Panc1 (cell line): ENCODE data around the gene TBKBP1. TPM values are rescaled to one million over a fixed set of nuclear protein-coding genes. Genes with fewer than 3 reads are reported as not detected.

Source experiments
- ATAC-seq: fragments of 200-7000 bp; cut with Tn5 transposase; 2 replicates; pipeline ENCODE4 v1.9.1; 2020; ENCODE audit warnings: mild to moderate bottlenecking, moderate library complexity
- BruUV-seq: library from RNA; stranded (reverse); fragments of 400-500 nt; replicated peaks from 2 replicates; lab custom pipeline; 2021; lab: Mats Ljungman, UMichigan
- CTCF ChIA-PET: fragments of 300-600 bp; sonication (Branson Sonifier 250); formaldehyde crosslinking; loops from one replicate; lab custom pipeline; 2022; ENCODE audit warnings: antibody characterized with exemption; lab: Charles Lee
- POLR2A ChIA-PET: fragments of 300-600 bp; sonication (Branson Sonifier 250); formaldehyde crosslinking; loops from one replicate; lab custom pipeline; 2022; ENCODE audit warnings: antibody characterized with exemption; lab: Charles Lee
- DNase-seq: peaks from one replicate; pipeline ENCODE4 v3.0.0-alpha.2; 2010; ENCODE audit warnings: low read depth, low spot score
- H3K27ac ChIP-seq: 2 replicates; pipeline ENCODE4 v1.5.1; 2011; ENCODE audit warnings: mild to moderate bottlenecking, low read length, inconsistent platforms
- H3K27me3 ChIP-seq: fragments of 200-500 bp; sonication (Bioruptor generic); 2 replicates; pipeline ENCODE4 v1.6.0; 2014; ENCODE audit warnings: low read length, inconsistent platforms; ENCODE audit not compliant: control insufficient read depth, insufficient read depth
- H3K36me3 ChIP-seq: fragments of 200-500 bp; sonication (Bioruptor generic); 2 replicates; pipeline ENCODE4 v1.5.1; 2014; ENCODE audit warnings: inconsistent platforms, mild to moderate bottlenecking, low read length, moderate library complexity; ENCODE audit not compliant: control insufficient read depth, insufficient read depth
- H3K4me1 ChIP-seq: 2 replicates; pipeline ENCODE4 v1.5.1; 2011; ENCODE audit warnings: inconsistent platforms, mild to moderate bottlenecking, low read length, moderate library complexity; ENCODE audit not compliant: control insufficient read depth, insufficient read depth
- H3K4me3 ChIP-seq, 2 experiments: 2 replicates each; pipeline ENCODE4 v1.5.1; 2011 to 2012; ENCODE audit warnings: low read depth in 2 of 2, low read length in 2 of 2, mild to moderate bottlenecking in 2 of 2, inconsistent platforms in 1 of 2, moderate library complexity in 1 of 2
- H3K9me3 ChIP-seq: fragments of 200-500 bp; sonication (Bioruptor generic); 2 replicates; pipeline ENCODE4 v1.5.1; 2014; ENCODE audit warnings: low read depth, mild to moderate bottlenecking, inconsistent platforms, low read length, moderate library complexity; ENCODE audit not compliant: control insufficient read depth, insufficient read depth
- CTCF ChIP-seq: fragments of 450-650 bp; IDR thresholded peaks from 2 replicates; pipeline ENCODE4 v1.5.1; 2017; ENCODE audit warnings: mild to moderate bottlenecking
- POLR2AphosphoS5 ChIP-seq: IDR thresholded peaks from 2 replicates; pipeline ENCODE4 v1.6.1; 2012; ENCODE audit warnings: mild to moderate bottlenecking, low read depth, low read length, moderate library complexity
- SIN3A ChIP-seq: IDR thresholded peaks from 2 replicates; pipeline ENCODE4 v1.6.1; 2012; ENCODE audit warnings: low read depth, mild to moderate bottlenecking, low read length, moderate library complexity, borderline replicate concordance; ENCODE audit not compliant: insufficient read depth
- TCF7L2 ChIP-seq: IDR thresholded peaks from 2 replicates; pipeline ENCODE4 v1.6.1; 2011; ENCODE audit warnings: mild to moderate bottlenecking, low read depth, low read length, inconsistent platforms
- in situ Hi-C: cut with HindIII; loops from 2 replicates; pipeline ENCODE4 v1.10.0; 2016; ENCODE audit warnings: low sequenced_read_pairs, low pct_unique_long_range_greater_than_20kb
- intact Hi-C: fragments of 100-400 bp; cut with micrococcal nuclease; formaldehyde crosslinking; loops from one replicate; pipeline ENCODE4 v1.10.0; 2022; ENCODE audit not compliant: unreplicated experiment
- total RNA-seq: library from RNA; stranded (reverse); gene quantifications from one replicate; pipeline ENCODE4 v1.2.1, GENCODE V29; 2021; ENCODE audit not compliant: unreplicated experiment
- TF ChIP-seq, protein P1 (sequence below), 2 experiments: IDR thresholded peaks; 2 replicates each; pipeline ENCODE4 v1.6.1; 2011 to 2012; ENCODE audit warnings: low read depth in 2 of 2, control low read depth in 1 of 2, low read length in 1 of 2, mild to moderate bottlenecking in 1 of 2, moderate library complexity in 1 of 2; ENCODE audit not compliant: insufficient read depth in 1 of 2

TBKBP1 gene
- total RNA-seq, 1 experiment from 2014 or later: 12.0 TPM

GRCh38 chr17:47760409-47761140 lies 66.6 kb downstream of the TBKBP1 start:
- no TSS peak for BruUV-seq
- TF ChIP-seq SIN3A: no peak
- no peak for TF ChIP-seq TCF7L2
- no peak for TF ChIP-seq POLR2AphosphoS5
- no peak for TF ChIP-seq CTCF
- TF ChIP-seq, protein P1, sequence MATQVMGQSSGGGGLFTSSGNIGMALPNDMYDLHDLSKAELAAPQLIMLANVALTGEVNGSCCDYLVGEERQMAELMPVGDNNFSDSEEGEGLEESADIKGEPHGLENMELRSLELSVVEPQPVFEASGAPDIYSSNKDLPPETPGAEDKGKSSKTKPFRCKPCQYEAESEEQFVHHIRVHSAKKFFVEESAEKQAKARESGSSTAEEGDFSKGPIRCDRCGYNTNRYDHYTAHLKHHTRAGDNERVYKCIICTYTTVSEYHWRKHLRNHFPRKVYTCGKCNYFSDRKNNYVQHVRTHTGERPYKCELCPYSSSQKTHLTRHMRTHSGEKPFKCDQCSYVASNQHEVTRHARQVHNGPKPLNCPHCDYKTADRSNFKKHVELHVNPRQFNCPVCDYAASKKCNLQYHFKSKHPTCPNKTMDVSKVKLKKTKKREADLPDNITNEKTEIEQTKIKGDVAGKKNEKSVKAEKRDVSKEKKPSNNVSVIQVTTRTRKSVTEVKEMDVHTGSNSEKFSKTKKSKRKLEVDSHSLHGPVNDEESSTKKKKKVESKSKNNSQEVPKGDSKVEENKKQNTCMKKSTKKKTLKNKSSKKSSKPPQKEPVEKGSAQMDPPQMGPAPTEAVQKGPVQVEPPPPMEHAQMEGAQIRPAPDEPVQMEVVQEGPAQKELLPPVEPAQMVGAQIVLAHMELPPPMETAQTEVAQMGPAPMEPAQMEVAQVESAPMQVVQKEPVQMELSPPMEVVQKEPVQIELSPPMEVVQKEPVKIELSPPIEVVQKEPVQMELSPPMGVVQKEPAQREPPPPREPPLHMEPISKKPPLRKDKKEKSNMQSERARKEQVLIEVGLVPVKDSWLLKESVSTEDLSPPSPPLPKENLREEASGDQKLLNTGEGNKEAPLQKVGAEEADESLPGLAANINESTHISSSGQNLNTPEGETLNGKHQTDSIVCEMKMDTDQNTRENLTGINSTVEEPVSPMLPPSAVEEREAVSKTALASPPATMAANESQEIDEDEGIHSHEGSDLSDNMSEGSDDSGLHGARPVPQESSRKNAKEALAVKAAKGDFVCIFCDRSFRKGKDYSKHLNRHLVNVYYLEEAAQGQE (IDR thresholded peaks at IDR 0.05; ENCODE audit: insufficient read depth in 1 of 2, low read depth in 2 of 2, low read length in 1 of 2): no peak
- POLR2A ChIA-PET: no interaction called here

More at GRCh38 chr17:47760409-47761140, 66.6 kb downstream of the TBKBP1 start:
- DNase-seq (no peak), ATAC-seq (no peak)
- peaks cover 7% of the 10 kb centered on the region; the same call in 1 of the 2 replicates for H3K9me3 ChIP-seq
- no peak overlapping the region for H3K27ac ChIP-seq
- intact Hi-C loops: no loop called here
- H3K36me3 ChIP-seq: no peaks in the 10 kb centered on the region
- H3K27me3 ChIP-seq: peaks cover 16% of the 10 kb centered on the region; the same call in 1 of the 2 replicates
- no peaks in the 10 kb centered on the region for H3K4me1 ChIP-seq
- no peak overlapping the region for H3K4me3 ChIP-seq
- CTCF ChIA-PET: interaction anchor here (0.7 kb wide), 1 partner anchor 18 kb away, joined by 8 read pairs; no protein-coding TSS in a partner anchor
- in situ Hi-C loops: no loop called here

Other genes with a start within 250 kb of the TBKBP1 start
- 137 TPM for gene NPEPPS, start 163.1 kb upstream of the TBKBP1 start, total RNA-seq
- 666 TPM for gene KPNB1, start 44.2 kb upstream of the TBKBP1 start, total RNA-seq
- 0.10 TPM for gene TBX21, start 39.1 kb downstream of the TBKBP1 start, total RNA-seq
- 9.1 TPM for gene OSBPL7, start 127.6 kb downstream of the TBKBP1 start, total RNA-seq
- gene MRPL10, start 137.4 kb downstream of the TBKBP1 start, total RNA-seq: 41.9 TPM
- 1.9 TPM for gene LRRC46, start 137.5 kb downstream of the TBKBP1 start, total RNA-seq
- gene SCRN2, start 147.1 kb downstream of the TBKBP1 start, total RNA-seq: 34.9 TPM
- 4.0 TPM for gene SP6, start 157.0 kb downstream of the TBKBP1 start, total RNA-seq
- 25.6 TPM for gene SP2, start 202.1 kb downstream of the TBKBP1 start, total RNA-seq
- 20.1 TPM for gene PNPO, start 247.4 kb downstream of the TBKBP1 start, total RNA-seq